HepG2 (cell line): ENCODE measurements around the gene CALN1.

ENCODE experiments used
- TARDBP ChIP-seq: sonication (generic); formaldehyde crosslinking; IDR thresholded peaks from 2 replicates; pipeline ENCODE4 v1.8.0; 2022; ENCODE audit warnings: mild to moderate bottlenecking, missing genetic modification reagents
- TF ChIP-seq, protein P1 (sequence below): sonication (generic); formaldehyde crosslinking; IDR thresholded peaks from 2 replicates; pipeline ENCODE4 v1.4.0; 2020; ENCODE audit warnings: missing genetic modification reagents, borderline replicate concordance

DNA sequence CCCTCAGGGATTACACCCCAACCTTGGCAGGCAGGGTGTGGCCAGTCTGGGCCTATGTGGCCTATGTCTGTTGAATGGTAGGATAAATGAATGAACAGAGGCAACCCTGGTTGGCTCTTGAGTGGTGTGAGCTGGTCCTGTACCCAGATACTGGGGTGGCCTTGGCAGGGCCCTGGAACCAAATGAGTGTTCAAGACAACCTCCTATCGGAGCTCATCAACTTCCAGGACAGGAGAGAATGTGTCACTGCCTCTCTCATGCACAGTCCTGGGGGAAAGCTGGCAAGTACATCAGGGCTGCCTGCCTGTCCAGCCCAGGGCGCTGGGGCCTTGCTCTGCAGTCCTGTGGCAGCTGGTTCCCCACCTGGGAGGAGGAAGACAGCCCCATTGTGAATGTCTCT is 271.6 kb downstream of the CALN1 start:
- no peak for TF ChIP-seq TARDBP (CRISPR knock-in tag)
- TF ChIP-seq, protein P1, sequence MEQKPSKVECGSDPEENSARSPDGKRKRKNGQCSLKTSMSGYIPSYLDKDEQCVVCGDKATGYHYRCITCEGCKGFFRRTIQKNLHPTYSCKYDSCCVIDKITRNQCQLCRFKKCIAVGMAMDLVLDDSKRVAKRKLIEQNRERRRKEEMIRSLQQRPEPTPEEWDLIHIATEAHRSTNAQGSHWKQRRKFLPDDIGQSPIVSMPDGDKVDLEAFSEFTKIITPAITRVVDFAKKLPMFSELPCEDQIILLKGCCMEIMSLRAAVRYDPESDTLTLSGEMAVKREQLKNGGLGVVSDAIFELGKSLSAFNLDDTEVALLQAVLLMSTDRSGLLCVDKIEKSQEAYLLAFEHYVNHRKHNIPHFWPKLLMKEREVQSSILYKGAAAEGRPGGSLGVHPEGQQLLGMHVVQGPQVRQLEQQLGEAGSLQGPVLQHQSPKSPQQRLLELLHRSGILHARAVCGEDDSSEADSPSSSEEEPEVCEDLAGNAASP: no peak
